Cardiac muscle cell (in vitro differentiated cells and primary cell): ENCODE results near the gene MTX1. TPM values are rescaled to one million over a fixed set of nuclear protein-coding genes. Genes with fewer than 3 reads are reported as not detected.

Source experiments
- DNase-seq, 2 donors: peaks; one replicate each; pipeline versions ENCODE4 v3.0.0 to v3.0.0-alpha.2; 2010 to 2017; ENCODE audit warnings: low read depth in 1 of 2, low spot score in 1 of 2
- H3K27ac ChIP-seq: fragments of 200-600 bp; sonication (generic); 2 replicates; pipeline ENCODE4 v1.5.1; 2016
- H3K27me3 ChIP-seq: fragments of 200-600 bp; sonication (generic); 2 replicates; pipeline ENCODE4 v1.6.0; 2016; ENCODE audit warnings: control low read depth
- H3K36me3 ChIP-seq: fragments of 200-600 bp; sonication (generic); 2 replicates; pipeline ENCODE4 v1.5.1; 2016; ENCODE audit warnings: control low read depth
- H3K4me1 ChIP-seq: fragments of 200-600 bp; sonication (generic); 2 replicates; pipeline ENCODE4 v1.8.1; 2017; ENCODE audit warnings: low read depth, mild to moderate bottlenecking, mixed run types
- H3K4me3 ChIP-seq: fragments of 200-600 bp; sonication (generic); 2 replicates; pipeline ENCODE4 v1.5.1; 2016; ENCODE audit warnings: mild to moderate bottlenecking
- H3K9me3 ChIP-seq: fragments of 200-600 bp; sonication (generic); 2 replicates; pipeline ENCODE4 v1.5.1; 2017; ENCODE audit warnings: low read depth, mild to moderate bottlenecking, control low read depth
- polyA plus RNA-seq: library from polyadenylated mRNA; unstranded; fragments of >200 nt; fragmentation: Nextera tagmentation; extraction: Ambion mirVana; gene quantifications from 2 replicates; pipeline ENCODE4 v1.2.1, GENCODE V29; 2016
- total RNA-seq: library from RNA; depleted of rRNA; stranded (reverse); fragments of >200 nt; gene quantifications from 2 replicates; pipeline ENCODE4 v1.2.3, GENCODE V29; 2016
- TF ChIP-seq, protein P1 (sequence below): IDR thresholded peaks from 2 replicates; pipeline ENCODE4 v1.5.1; 2012; ENCODE audit warnings: low read depth, mild to moderate bottlenecking, low read length

The MTX1 gene
- total and polyA plus RNA-seq, 2 experiments from 2014 or later, result 24.7 to 31.9 TPM

- DNase-seq, result peak in 1 of 2 donors; percentile 50
- H3K4me3 ChIP-seq, result peak within 1 kb of the TSS; percentile 74
- TF ChIP-seq, protein P1, sequence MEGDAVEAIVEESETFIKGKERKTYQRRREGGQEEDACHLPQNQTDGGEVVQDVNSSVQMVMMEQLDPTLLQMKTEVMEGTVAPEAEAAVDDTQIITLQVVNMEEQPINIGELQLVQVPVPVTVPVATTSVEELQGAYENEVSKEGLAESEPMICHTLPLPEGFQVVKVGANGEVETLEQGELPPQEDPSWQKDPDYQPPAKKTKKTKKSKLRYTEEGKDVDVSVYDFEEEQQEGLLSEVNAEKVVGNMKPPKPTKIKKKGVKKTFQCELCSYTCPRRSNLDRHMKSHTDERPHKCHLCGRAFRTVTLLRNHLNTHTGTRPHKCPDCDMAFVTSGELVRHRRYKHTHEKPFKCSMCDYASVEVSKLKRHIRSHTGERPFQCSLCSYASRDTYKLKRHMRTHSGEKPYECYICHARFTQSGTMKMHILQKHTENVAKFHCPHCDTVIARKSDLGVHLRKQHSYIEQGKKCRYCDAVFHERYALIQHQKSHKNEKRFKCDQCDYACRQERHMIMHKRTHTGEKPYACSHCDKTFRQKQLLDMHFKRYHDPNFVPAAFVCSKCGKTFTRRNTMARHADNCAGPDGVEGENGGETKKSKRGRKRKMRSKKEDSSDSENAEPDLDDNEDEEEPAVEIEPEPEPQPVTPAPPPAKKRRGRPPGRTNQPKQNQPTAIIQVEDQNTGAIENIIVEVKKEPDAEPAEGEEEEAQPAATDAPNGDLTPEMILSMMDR, result no peak
Measured at GRCh38 chr1:155173478-155174323, 34.8 kb upstream of the MTX1 start, which contains the start of gene TRIM46. Gene TRIM46 (plus strand): TSS chr1:155173849. CDS start chr1:155173967, 118 bp downstream.

DNA sequence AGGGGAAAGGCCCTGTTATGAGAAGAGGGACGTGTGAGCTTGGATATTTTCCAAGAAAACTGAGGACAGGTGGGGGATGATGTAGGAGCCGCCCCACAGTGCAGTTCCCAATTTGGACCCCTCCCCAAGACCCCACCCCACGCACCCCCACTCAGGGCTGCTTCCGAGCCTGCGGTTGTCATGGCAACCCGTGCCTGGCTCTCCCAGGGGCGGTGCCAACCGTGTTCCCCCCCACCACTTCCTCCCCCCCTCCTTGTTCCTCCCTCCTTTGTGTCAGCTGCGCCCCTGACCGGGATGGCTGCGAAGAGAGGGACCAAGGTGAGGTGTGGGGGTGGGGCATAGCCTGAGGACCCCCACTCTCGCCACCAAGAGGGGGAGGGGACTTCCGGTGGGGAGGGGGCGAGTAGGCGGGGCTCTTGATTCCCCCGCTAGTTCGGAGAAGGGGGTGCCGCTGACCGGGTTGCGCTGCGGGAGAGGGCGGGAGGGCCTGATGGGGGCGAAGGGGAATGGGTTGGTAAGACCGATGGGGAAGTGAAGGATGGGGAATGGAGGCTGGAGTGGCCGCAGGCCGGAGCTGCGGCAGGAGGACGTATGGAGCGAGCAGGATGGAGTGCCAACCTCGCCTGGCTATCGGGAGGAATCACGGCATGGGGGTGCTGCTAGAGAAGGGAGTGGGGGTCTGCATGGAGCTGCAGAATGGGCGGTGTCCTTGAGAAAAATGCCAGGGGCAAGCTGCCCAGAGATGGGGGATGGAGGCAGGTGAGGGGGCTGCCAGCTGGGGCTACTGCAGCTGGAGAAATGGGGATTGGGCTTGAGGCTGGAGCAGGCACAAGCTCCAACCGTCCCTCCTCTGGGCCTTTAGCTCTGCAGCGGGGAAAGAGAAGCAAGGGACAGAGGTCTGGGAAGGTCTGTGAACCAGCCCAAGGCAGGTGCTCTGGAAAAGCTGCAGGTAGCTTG, 33.9 kb upstream of the MTX1 start:
- H3K4me3 ChIP-seq, result peak overlapping the region; percentile 74
- peak in 1 of 2 donors; percentile 38 for DNase-seq
- H3K27me3 ChIP-seq, result peaks cover 6% of the 10 kb centered on the region
- H3K36me3 ChIP-seq, result peaks cover 3% of the 10 kb centered on the region
- no peak overlapping the region for H3K27ac ChIP-seq
- H3K9me3 ChIP-seq, result no peaks in the 10 kb centered on the region
- peaks cover 5% of the 10 kb centered on the region for H3K4me1 ChIP-seq
- TF ChIP-seq, protein P1, result no peak

More at GRCh38 chr1:155173478-155174323, 34.8 kb upstream of the MTX1 start, which contains the start of gene TRIM46:
- Histone ChIP-seq H3K27ac (peak within 1 kb of the TSS; percentile 87), H3K4me1 (peaks cover 5% of the 10 kb centered on the region), H3K9me3 (no peaks in the 10 kb centered on the region), H3K36me3 (peaks cover 3% of the 10 kb centered on the region), H3K27me3 (peaks cover 6% of the 10 kb centered on the region)

DNA sequence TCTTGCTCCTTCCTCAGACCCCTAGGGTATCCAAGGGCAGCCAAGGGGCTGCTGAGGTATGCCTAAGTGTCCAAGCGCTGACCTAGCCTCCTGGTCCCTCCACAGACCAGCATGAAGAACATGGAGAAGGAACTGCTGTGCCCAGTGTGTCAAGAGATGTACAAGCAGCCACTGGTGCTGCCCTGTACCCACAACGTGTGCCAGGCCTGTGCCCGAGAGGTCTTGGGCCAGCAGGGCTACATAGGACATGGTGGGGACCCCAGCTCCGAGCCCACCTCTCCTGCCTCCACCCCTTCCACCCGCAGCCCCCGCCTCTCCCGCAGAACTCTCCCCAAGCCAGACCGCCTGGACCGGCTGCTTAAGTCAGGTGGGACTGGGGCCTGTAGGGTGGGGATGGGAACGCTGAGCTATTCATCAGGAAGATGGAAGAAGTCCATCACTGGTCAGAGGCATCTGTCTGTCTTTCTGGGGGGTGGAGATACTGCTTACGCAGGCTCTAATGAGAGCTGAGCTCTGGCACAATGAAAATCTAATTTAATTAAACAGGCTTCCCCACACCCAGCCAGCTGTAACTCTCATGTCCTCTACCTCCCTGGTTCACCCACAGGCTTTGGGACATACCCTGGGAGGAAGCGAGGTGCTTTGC, 33.1 kb upstream of the MTX1 start:
- Histone ChIP-seq H3K27ac (no peak overlapping the region), H3K4me3 (no peak overlapping the region), H3K9me3 (no peaks in the 10 kb centered on the region), H3K4me1 (peaks cover 5% of the 10 kb centered on the region), H3K36me3 (peaks cover under 1% of the 10 kb centered on the region), H3K27me3 (peaks cover 6% of the 10 kb centered on the region)
- DNase-seq, result no peak
- TF ChIP-seq, protein P1, result no peak

GRCh38 chr1:155175927-155176371, 32.5 kb upstream of the MTX1 start:
- Histone ChIP-seq H3K4me3 (no peak overlapping the region), H3K27me3 (peaks cover 6% of the 10 kb centered on the region), H3K36me3 (no peaks in the 10 kb centered on the region), H3K9me3 (no peaks in the 10 kb centered on the region), H3K27ac (no peak overlapping the region), H3K4me1 (peaks cover 5% of the 10 kb centered on the region)
- TF ChIP-seq, protein P1, result no peak
- DNase-seq, result no peak
